WERI-Rb-1 (cell line): ENCODE measurements around the gene CMPK1.
"Not testable (repeated sequence)": the region's sequence is repeated elsewhere in the genome, so short reads cannot be mapped to it uniquely, and the experiment has no call there.

Experiments used
- DNase-seq: peaks from one replicate; pipeline ENCODE4 v3.0.0-alpha.2; 2020
- H3K27ac ChIP-seq: fragments of 250-450 bp; sonication (Bioruptor Pico); 2 replicates; pipeline ENCODE4 v1.5.1; 2020; ENCODE audit warnings: mild to moderate bottlenecking, moderate library complexity
- H3K27me3 ChIP-seq: fragments of 250-450 bp; sonication (Bioruptor Pico); 2 replicates; pipeline ENCODE4 v1.5.1; 2021; ENCODE audit warnings: mild to moderate bottlenecking, low read depth, moderate library complexity; ENCODE audit not compliant: insufficient read depth, severe bottlenecking
- H3K36me3 ChIP-seq: fragments of 250-450 bp; sonication (Bioruptor Pico); 2 replicates; pipeline ENCODE4 v1.5.1; 2020; ENCODE audit warnings: mild to moderate bottlenecking, moderate library complexity
- H3K4me3 ChIP-seq: 2 replicates; pipeline ENCODE4 v1.5.1; 2011; ENCODE audit warnings: low read depth, mild to moderate bottlenecking, control low read depth, low read length
- H3K9me3 ChIP-seq: fragments of 250-450 bp; sonication (Bioruptor Pico); 2 replicates; pipeline ENCODE4 v1.5.1; 2021; ENCODE audit warnings: mild to moderate bottlenecking, moderate library complexity; ENCODE audit not compliant: severe bottlenecking
- CTCF ChIP-seq: IDR thresholded peaks from 2 replicates; pipeline ENCODE4 v1.5.1; 2011; ENCODE audit warnings: low read depth, mild to moderate bottlenecking, control low read depth, inconsistent platforms, low read length

CMPK1 gene

GRCh38 chr1:47333922-47334764, 553 bp downstream of the CMPK1 start:
- peak overlapping the region; percentile 99 for H3K27ac ChIP-seq
- DNase-seq: peak; percentile 71
- TF ChIP-seq CTCF: no peak
- H3K4me3 ChIP-seq: peak overlapping the region; percentile 97
- no peaks in the 10 kb centered on the region for H3K27me3 ChIP-seq
- peaks cover 11% of the 10 kb centered on the region for H3K36me3 ChIP-seq
- H3K9me3 ChIP-seq: no peaks in the 10 kb centered on the region

- no peaks in the 10 kb centered on the region for H3K27me3 ChIP-seq
- TF ChIP-seq CTCF: no peak
- peak overlapping the region; percentile 97 for H3K4me3 ChIP-seq
- DNase-seq: no peak
- no peaks in the 10 kb centered on the region for H3K9me3 ChIP-seq
- H3K27ac ChIP-seq: peak overlapping the region; percentile 99
- peaks cover 14% of the 10 kb centered on the region for H3K36me3 ChIP-seq
Measured at GRCh38 chr1:47334765-47335435, 1.3 kb downstream of the CMPK1 start.

GRCh38 chr1:47337350-47337749, 3.8 kb downstream of the CMPK1 start:
- TF ChIP-seq CTCF: no peak
- Histone ChIP-seq H3K27ac (no peak overlapping the region), H3K9me3 (no peaks in the 10 kb centered on the region), H3K36me3 (peaks cover 14% of the 10 kb centered on the region), H3K27me3 (no peaks in the 10 kb centered on the region), H3K4me3 (no peak overlapping the region)
- no peak for DNase-seq

- no peak for DNase-seq
- Histone ChIP-seq H3K27ac (no peak overlapping the region), H3K9me3 (no peaks in the 10 kb centered on the region), H3K36me3 (peaks cover 17% of the 10 kb centered on the region), H3K4me3 (no peak overlapping the region), H3K27me3 (no peaks in the 10 kb centered on the region)
- TF ChIP-seq CTCF: no peak
Measured at GRCh38 chr1:47338249-47339077, 4.9 kb downstream of the CMPK1 start.

- no peak overlapping the region for H3K27ac ChIP-seq
- no peaks in the 10 kb centered on the region for H3K27me3 ChIP-seq
- TF ChIP-seq CTCF: no peak
- no peaks in the 10 kb centered on the region for H3K9me3 ChIP-seq
- H3K36me3 ChIP-seq: peaks cover 17% of the 10 kb centered on the region
- H3K4me3 ChIP-seq: no peak overlapping the region
- no peak for DNase-seq
Measured at GRCh38 chr1:47340227-47340626, 6.6 kb downstream of the CMPK1 start.

- DNase-seq, H3K36me3 ChIP-seq, H3K4me3 ChIP-seq, H3K27me3 ChIP-seq, H3K9me3 ChIP-seq, H3K27ac ChIP-seq: not testable (repeated sequence)
Measured at GRCh38 chr1:47346979-47347378, 13.4 kb downstream of the CMPK1 start.
